ENCODE results near the gene PCDHA13. TPM values are rescaled to one million over a fixed set of nuclear protein-coding genes. Genes with fewer than 3 reads are reported as not detected.
"Not testable (repeated sequence)": the region's sequence is repeated elsewhere in the genome, so short reads cannot be mapped to it uniquely, and the experiment has no call there.

PCDHA13 gene
- total RNA-seq (2021; fragmentation: NEBNext Ultra II Directional; extraction: Animal tissue kit (Norgen Biotek cat#: 25700)): not detected
- long read RNA-seq: 0 reads

DNA sequence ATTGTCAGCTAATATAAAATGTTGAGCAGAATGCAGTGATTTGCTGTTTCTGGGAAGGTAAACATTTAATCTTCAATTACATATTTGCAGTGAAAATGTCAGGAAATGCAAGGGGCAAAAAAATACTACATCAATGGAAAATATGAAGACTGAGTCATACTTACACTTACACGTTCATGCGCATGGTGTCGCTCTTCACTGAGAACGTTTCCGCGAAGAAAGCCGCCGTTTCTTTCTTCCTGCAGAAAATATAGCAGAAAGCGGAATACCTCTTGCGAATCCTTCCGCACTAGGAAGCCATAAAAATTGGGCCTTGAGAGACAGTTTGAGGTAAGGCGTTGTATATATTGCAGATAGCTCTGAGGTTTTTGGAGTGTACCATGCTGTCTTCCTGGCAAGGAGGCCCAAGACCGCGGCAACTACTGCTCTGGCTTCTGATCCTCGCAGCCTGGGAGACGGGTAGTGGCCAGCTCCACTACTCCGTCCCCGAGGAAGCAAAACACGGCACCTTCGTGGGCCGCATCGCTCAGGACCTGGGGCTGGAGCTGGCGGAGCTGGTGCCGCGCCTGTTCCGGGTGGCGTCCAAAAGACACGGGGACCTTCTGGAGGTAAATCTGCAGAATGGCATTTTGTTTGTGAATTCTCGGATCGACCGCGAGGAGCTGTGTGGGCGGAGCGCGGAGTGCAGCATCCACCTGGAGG is at the start of gene PCDHA13:
Gene PCDHA13, plus strand, starts transcription at position 236 of the 702 bp plus-strand sequence. Its CDS starts 145 bp downstream, at position 381.
- Mint-ChIP-seq H3K27me3 (ENCODE audit: insufficient read depth) (no peaks in the 10 kb centered on the region), H3K4me3 (no peak within 1 kb of the TSS), H3K4me1 (ENCODE audit: low read depth) (no peaks in the 10 kb centered on the region), H3K27ac (no peak within 1 kb of the TSS), H3K9me3 (peaks cover 17% of the 10 kb centered on the region), H3K36me3 (ENCODE audit: low read depth) (peaks cover 4% of the 10 kb centered on the region; the same call in 1 of the 2 replicates)
- DNase-seq: no peak
- TF ChIP-seq, protein P1, sequence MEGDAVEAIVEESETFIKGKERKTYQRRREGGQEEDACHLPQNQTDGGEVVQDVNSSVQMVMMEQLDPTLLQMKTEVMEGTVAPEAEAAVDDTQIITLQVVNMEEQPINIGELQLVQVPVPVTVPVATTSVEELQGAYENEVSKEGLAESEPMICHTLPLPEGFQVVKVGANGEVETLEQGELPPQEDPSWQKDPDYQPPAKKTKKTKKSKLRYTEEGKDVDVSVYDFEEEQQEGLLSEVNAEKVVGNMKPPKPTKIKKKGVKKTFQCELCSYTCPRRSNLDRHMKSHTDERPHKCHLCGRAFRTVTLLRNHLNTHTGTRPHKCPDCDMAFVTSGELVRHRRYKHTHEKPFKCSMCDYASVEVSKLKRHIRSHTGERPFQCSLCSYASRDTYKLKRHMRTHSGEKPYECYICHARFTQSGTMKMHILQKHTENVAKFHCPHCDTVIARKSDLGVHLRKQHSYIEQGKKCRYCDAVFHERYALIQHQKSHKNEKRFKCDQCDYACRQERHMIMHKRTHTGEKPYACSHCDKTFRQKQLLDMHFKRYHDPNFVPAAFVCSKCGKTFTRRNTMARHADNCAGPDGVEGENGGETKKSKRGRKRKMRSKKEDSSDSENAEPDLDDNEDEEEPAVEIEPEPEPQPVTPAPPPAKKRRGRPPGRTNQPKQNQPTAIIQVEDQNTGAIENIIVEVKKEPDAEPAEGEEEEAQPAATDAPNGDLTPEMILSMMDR (IDR thresholded peaks at IDR 0.05): no peak

DNA sequence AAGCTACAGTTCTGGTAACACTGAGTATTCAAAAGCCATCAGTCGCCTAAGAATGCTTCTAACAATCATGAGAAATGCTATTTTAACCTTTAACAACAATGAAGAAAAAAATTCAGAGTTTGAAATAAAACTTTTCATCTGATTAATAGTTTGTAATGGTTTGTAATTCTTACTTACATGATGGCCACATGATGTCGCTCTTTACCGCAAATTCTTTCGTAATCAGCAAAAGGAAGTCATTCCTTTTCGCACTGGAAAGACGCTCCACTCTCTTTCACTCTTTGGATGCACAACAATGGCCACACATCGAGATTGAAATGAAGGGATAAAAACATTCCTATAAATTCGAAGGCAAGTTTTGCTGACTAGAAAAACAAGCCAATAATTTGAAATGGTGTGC is 47.9 kb upstream of the PCDHA13 start, which contains the start of gene PCDHA7:
Gene PCDHA7, plus strand, starts transcription at position 277 of the 400 bp plus-strand sequence. Its CDS starts 115 bp downstream, at position 392.
- Mint-ChIP-seq H3K27me3 (ENCODE audit: insufficient read depth) (no peaks in the 10 kb centered on the region; the same call in 1 of the 2 replicates), H3K27ac (no peak within 1 kb of the TSS), H3K36me3 (ENCODE audit: low read depth) (peaks cover 8% of the 10 kb centered on the region; the same call in 1 of the 2 replicates), H3K9me3 (0 out of 2 replicates have a peak, but pooled peaks cover under 1% of the 10 kb centered on the region), H3K4me1 (ENCODE audit: low read depth) (no peaks in the 10 kb centered on the region), H3K4me3 (peak within 1 kb of the TSS; percentile 75)
- peak; percentile 3 for DNase-seq
- TF ChIP-seq, protein P1 (IDR thresholded peaks at IDR 0.05): peak; percentile 35; the same call in 1 of the 2 replicates

- not testable (repeated sequence) for H3K27me3 Mint-ChIP-seq (ENCODE audit: insufficient read depth); H3K36me3 Mint-ChIP-seq (ENCODE audit: low read depth)
- H3K4me3 Mint-ChIP-seq: peak overlapping the region; percentile 75
Measured at GRCh38 chr5:140834439-140835008, 47.4 kb upstream of the PCDHA13 start.

DNA sequence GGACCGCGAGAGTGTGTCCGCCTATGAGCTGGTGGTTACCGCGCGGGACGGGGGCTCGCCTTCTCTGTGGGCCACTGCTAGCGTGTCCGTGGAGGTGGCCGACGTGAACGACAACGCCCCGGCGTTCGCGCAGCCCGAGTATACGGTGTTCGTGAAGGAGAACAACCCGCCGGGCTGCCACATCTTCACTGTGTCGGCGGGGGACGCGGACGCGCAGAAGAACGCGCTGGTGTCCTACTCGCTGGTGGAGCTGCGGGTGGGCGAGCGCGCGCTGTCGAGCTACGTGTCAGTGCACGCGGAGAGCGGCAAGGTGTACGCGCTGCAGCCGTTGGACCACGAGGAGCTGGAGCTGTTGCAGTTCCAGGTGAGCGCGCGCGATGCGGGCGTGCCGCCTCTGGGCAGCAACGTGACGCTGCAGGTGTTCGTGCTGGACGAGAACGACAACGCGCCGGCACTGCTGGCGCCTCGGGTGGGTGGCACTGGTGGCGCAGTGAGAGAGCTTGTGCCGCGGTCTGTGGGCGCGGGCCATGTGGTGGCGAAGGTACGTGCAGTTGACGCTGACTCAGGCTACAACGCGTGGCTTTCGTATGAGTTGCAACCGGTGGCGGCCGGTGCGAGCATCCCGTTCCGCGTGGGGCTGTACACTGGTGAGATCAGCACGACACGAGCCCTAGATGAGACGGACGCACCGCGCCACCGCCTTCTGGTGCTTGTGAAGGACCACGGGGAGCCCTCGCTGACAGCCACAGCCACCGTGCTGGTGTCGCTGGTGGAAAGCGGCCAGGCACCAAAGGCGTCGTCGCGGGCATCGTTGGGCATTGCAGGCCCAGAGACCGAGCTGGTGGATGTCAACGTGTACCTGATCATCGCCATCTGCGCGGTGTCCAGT is 46.1 kb upstream of the PCDHA13 start:
- no peak for DNase-seq
- H3K36me3 Mint-ChIP-seq (ENCODE audit: low read depth): peaks cover 5% of the 10 kb centered on the region; the same call in 1 of the 2 replicates
- H3K27ac Mint-ChIP-seq: no peak overlapping the region

More at GRCh38 chr5:140834439-140835008, 47.4 kb upstream of the PCDHA13 start:
- H3K4me1 Mint-ChIP-seq (ENCODE audit: low read depth); H3K27ac Mint-ChIP-seq; DNase-seq; H3K9me3 Mint-ChIP-seq: not testable (repeated sequence)

GRCh38 chr5:140840978-140841962 is 40.7 kb upstream of the PCDHA13 start, which contains the start of gene PCDHA8:
TSS of gene PCDHA8 (plus strand) at chr5:140841187. CDS start at chr5:140841322, 135 bp downstream.
- H3K9me3 Mint-ChIP-seq: peaks cover 22% of the 10 kb centered on the region
- H3K4me3 Mint-ChIP-seq: peak within 1 kb of the TSS; percentile 54; the same call in 1 of the 2 replicates
- TF ChIP-seq, protein P1 (IDR thresholded peaks at IDR 0.05): peak; percentile 34
- no peaks in the 10 kb centered on the region for H3K4me1 Mint-ChIP-seq (ENCODE audit: low read depth)
- no peak for DNase-seq
- peaks cover 6% of the 10 kb centered on the region; the same call in 1 of the 2 replicates for H3K36me3 Mint-ChIP-seq (ENCODE audit: low read depth)
- no peaks in the 10 kb centered on the region; the same call in none of the 2 replicates for H3K27me3 Mint-ChIP-seq (ENCODE audit: insufficient read depth)
- H3K27ac Mint-ChIP-seq: no peak within 1 kb of the TSS

More for the DNA sequence above, 46.1 kb upstream of the PCDHA13 start:
- Mint-ChIP-seq H3K4me3 (no peak overlapping the region), H3K9me3 (0 out of 2 replicates have a peak, but pooled peaks cover 4% of the 10 kb centered on the region), H3K4me1 (ENCODE audit: low read depth) (no peaks in the 10 kb centered on the region), H3K27me3 (ENCODE audit: insufficient read depth) (no peaks in the 10 kb centered on the region; the same call in 1 of the 2 replicates)
- TF ChIP-seq, protein P1 (IDR thresholded peaks at IDR 0.05): no peak
